HG02642 (cell line): ENCODE data around the gene NUDCD2.
A peak's percentile ranks its signal among the peaks of the same experiment; 100 is the strongest.

Experiments used
- ATAC-seq: cut with Tn5 transposase; IDR thresholded peaks from one replicate; pipeline ENCODE4 v1.9.1; 2021; ENCODE audit warnings: mild to moderate bottlenecking; ENCODE audit not compliant: unreplicated experiment, poor library complexity

Gene NUDCD2

GRCh38 chr5:163459819-163460561 is at the start of gene NUDCD2:
TSS of gene NUDCD2 (minus strand) at chr5:163460102. CDS start at chr5:163460050, 52 bp downstream.
- peak; percentile 83 for ATAC-seq

- no peak for ATAC-seq
These were observed 49.5 kb upstream of the NUDCD2 start for GRCh38 chr5:163509291-163509951.

- ATAC-seq: no peak
These were observed 48.9 kb upstream of the NUDCD2 start for GRCh38 chr5:163508753-163509152.

GRCh38 chr5:163506726-163507125 is 46.8 kb upstream of the NUDCD2 start:
- no peak for ATAC-seq

GRCh38 chr5:163506095-163506457 is 46.2 kb upstream of the NUDCD2 start:
- ATAC-seq: peak; percentile 20

GRCh38 chr5:163505368-163506094 is 45.6 kb upstream of the NUDCD2 start, which contains the start of gene MAT2B:
TSS of gene MAT2B (plus strand) at chr5:163505619. CDS start at chr5:163505687, 68 bp downstream.
- ATAC-seq: peak; percentile 93

GRCh38 chr5:163505049-163505367 is 45.1 kb upstream of the NUDCD2 start:
- ATAC-seq: no peak

GRCh38 chr5:163504079-163504931 is 44.4 kb upstream of the NUDCD2 start:
- no peak for ATAC-seq

GRCh38 chr5:163503106-163504078 is 43.5 kb upstream of the NUDCD2 start:
- no peak for ATAC-seq

- no peak for ATAC-seq
These were observed 42.6 kb upstream of the NUDCD2 start for GRCh38 chr5:163502521-163502920.

GRCh38 chr5:163498886-163499285 is 39.0 kb upstream of the NUDCD2 start:
- no peak for ATAC-seq

- no peak for ATAC-seq
These were observed 37.4 kb upstream of the NUDCD2 start for GRCh38 chr5:163497315-163497714.

- no peak for ATAC-seq
These were observed 36.4 kb upstream of the NUDCD2 start for GRCh38 chr5:163496286-163496685.

GRCh38 chr5:163489745-163490075 is 29.8 kb upstream of the NUDCD2 start:
- ATAC-seq: no peak

- no peak for ATAC-seq
These were observed 29.3 kb upstream of the NUDCD2 start for GRCh38 chr5:163489055-163489744.

- ATAC-seq: no peak
These were observed 19.0 kb upstream of the NUDCD2 start for GRCh38 chr5:163478982-163479271.

GRCh38 chr5:163478126-163478981 is 18.5 kb upstream of the NUDCD2 start:
- ATAC-seq: no peak

GRCh38 chr5:163475411-163475810 is 15.5 kb upstream of the NUDCD2 start:
- ATAC-seq: no peak
